Upper lobe of left lung (tissue), 6 donors: ENCODE results near the gene CEP170B. TPM values are rescaled to one million over a fixed set of nuclear protein-coding genes. Genes with fewer than 3 reads are reported as not detected.

Experiments used
- ATAC-seq, 2 donors: fragments of 200-7000 bp; cut with Tn5 transposase; one replicate each; pipeline ENCODE4 v1.9.1; 2022; ENCODE audit warnings: mild to moderate bottlenecking in 2 of 2, moderate library complexity in 2 of 2; ENCODE audit not compliant: low FRiP score in 2 of 2
- DNase-seq, 2 donors: peaks; one replicate each; pipeline ENCODE4 v3.0.0-alpha.2; 2019 to 2020
- H3K27ac ChIP-seq, 4 donors: fragments of 200-600 bp; sonication (generic); one replicate each; pipeline ENCODE4 v1.5.1; 2016 to 2019
- H3K27me3 ChIP-seq, 4 donors: fragments of 200-600 bp; sonication (generic); one replicate each; pipeline ENCODE4 v1.5.1; 2017 to 2019
- H3K36me3 ChIP-seq, 4 donors: fragments of 200-600 bp; sonication (generic); one replicate each; pipeline ENCODE4 v1.5.1; 2016 to 2019
- H3K4me1 ChIP-seq, 4 donors: fragments of 200-600 bp; sonication (generic); one replicate each; pipeline ENCODE4 v1.5.1; 2018 to 2019
- H3K4me3 ChIP-seq, 4 donors: fragments of 200-600 bp; sonication (generic); one replicate each; pipeline ENCODE4 v1.5.1; 2017 to 2019; ENCODE audit warnings: mild to moderate bottlenecking in 2 of 4, moderate library complexity in 1 of 4
- H3K9me3 ChIP-seq, 4 donors: fragments of 200-600 bp; sonication (generic); one replicate each; pipeline ENCODE4 v1.5.1; 2018 to 2019
- EP300 ChIP-seq, 4 donors: sonication (generic); formaldehyde crosslinking; IDR thresholded peaks; one replicate each; pipeline ENCODE4 v1.5.1; 2017; ENCODE audit warnings: antibody characterized with exemption in 4 of 4, control low read depth in 2 of 4
- POLR2A ChIP-seq, 4 donors: fragments of 450-650 bp; IDR thresholded peaks; one replicate each; pipeline ENCODE4 v1.5.1; 2016 to 2017; ENCODE audit warnings: antibody characterized with exemption in 4 of 4, mild to moderate bottlenecking in 2 of 4
- POLR2AphosphoS5 ChIP-seq, 2 donors: sonication (generic); formaldehyde crosslinking; IDR thresholded peaks; one replicate each; pipeline ENCODE4 v1.5.1; 2017; ENCODE audit warnings: antibody characterized with exemption in 2 of 2
- WGBS, 2 donors: methylation state at CpG; one replicate each; pipeline ENCODE4 v1.1.5; 2017 to 2018; 5-methylcytosine and 5-hydroxymethylcytosine counted together
- total RNA-seq, 6 donors: library from RNA; depleted of rRNA in 4 of 6; stranded (reverse); fragments of >200 nt in 4 of 6; gene quantifications; one replicate each; pipeline versions ENCODE4 v1.1.0 to v1.2.1, GENCODE V29; 2016 to 2021
- TF ChIP-seq, protein P1 (sequence below), 6 experiments: fragments of 450-650 bp in 4 of 6; fragments of 200-600 bp in 2 of 6; sonication (generic) in 2 of 6; IDR thresholded peaks; one replicate each; pipeline ENCODE4 v1.5.1; 2016 to 2019; ENCODE audit warnings: antibody characterized with exemption in 6 of 6
- donor health status: DM: no; HTN: no; CAD: no; lungs with moderate emphysema.
- donor health status: DM: no; HTN: yes; CAD: no; lungs with severe emphysema.

Gene CEP170B
- total RNA-seq, 6 donors from 2014 or later = 24.2 to 57.8 (median 35.6) TPM

DNA sequence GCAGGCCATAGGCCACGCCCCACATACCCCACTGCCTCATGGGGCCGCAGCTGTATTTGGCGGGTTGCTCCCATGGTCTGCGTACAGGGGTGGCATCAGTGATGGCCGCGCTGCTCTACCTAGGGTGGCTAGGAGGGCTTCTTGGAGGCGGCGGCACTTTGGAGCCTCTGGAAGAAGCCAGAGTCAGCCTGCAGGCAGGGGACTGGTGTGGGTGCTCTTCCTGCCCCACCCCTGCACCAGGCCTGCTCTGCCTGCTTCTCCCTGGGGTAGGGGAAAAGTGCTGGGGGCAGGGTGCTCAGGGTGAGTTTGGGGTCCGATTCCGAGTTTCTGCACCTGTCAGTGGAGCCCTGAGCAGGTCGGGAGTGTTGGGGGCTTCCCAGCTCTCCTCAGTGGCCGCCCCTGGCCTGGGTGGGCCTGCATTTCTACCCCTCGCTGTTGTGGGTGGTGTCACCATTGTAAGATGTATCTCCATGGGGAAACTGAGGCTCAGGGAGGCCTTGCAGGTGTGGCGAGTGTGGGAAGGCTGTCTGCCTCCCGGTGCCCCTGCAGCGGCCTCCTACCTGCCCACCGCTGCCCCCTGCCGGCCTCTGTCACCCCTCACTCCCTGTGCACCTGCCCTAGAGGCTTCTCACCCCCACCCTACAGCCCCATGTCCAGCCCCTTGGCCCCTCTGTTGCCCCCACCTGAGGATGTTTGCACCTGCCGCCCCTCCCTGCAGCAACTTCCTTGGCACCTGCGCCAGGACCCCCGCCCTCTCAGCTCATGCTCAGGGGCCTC lies 5.5 kb downstream of the CEP170B start:
- Histone ChIP-seq H3K4me1 (peaks cover 11 to 33% (median 20%) of the 10 kb centered on the region in 4 donors), H3K9me3 (no peaks in the 10 kb centered on the region), H3K36me3 (peaks cover 0 to 3% (median 0%) of the 10 kb centered on the region in 4 donors), H3K27ac (no peak overlapping the region), H3K4me3 (no peak overlapping the region), H3K27me3 (no peaks in the 10 kb centered on the region)
- ATAC-seq (no peak), DNase-seq (peak in 1 of 2 donors; percentile 86)
- 81 to 83% methylated on average over 8 to 17 of the region's 21 CpGs for WGBS, 2 donors
- TF ChIP-seq POLR2AphosphoS5 (IDR thresholded peaks at IDR 0.05) = no peak
- TF ChIP-seq POLR2A (IDR thresholded peaks at IDR 0.05) = no peak
- TF ChIP-seq, protein P1, sequence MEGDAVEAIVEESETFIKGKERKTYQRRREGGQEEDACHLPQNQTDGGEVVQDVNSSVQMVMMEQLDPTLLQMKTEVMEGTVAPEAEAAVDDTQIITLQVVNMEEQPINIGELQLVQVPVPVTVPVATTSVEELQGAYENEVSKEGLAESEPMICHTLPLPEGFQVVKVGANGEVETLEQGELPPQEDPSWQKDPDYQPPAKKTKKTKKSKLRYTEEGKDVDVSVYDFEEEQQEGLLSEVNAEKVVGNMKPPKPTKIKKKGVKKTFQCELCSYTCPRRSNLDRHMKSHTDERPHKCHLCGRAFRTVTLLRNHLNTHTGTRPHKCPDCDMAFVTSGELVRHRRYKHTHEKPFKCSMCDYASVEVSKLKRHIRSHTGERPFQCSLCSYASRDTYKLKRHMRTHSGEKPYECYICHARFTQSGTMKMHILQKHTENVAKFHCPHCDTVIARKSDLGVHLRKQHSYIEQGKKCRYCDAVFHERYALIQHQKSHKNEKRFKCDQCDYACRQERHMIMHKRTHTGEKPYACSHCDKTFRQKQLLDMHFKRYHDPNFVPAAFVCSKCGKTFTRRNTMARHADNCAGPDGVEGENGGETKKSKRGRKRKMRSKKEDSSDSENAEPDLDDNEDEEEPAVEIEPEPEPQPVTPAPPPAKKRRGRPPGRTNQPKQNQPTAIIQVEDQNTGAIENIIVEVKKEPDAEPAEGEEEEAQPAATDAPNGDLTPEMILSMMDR (IDR thresholded peaks at IDR 0.05) = peak in 1 of 6 experiments; percentile 23
- no peak for TF ChIP-seq EP300 (IDR thresholded peaks at IDR 0.05)

DNA sequence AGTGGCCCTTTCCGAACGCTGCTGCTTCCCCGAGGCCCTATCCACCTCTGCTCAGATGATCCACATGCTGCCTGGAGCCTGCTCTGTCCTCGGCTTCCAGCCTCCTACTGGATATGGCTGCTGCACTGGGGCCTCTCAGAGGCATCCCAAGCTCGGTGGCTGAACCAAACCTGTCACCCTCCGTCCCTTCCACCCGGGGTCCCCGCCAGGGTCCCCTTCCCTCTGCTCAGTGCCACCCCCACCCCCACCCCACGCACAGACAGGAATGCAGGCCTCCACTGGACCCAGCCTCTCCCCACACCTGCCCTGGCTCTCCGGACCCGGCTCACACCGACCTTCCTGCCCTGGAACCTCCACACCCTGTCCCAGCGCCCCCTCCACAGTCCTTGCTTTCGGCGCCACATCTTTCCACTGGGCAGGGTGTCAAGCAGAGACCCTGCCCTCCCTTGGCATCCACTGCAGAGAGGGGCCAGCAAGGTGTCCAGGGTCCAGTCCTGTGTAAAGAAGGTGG lies 6.1 kb downstream of the CEP170B start:
- Histone ChIP-seq H3K27me3 (no peaks in the 10 kb centered on the region), H3K36me3 (peaks cover 0 to 3% (median 0%) of the 10 kb centered on the region in 4 donors), H3K4me3 (no peak overlapping the region), H3K4me1 (peaks cover 11 to 26% (median 17%) of the 10 kb centered on the region in 4 donors), H3K9me3 (no peaks in the 10 kb centered on the region), H3K27ac (no peak overlapping the region)
- 89 to 91% methylated on average over 12 to 14 of the region's 15 CpGs for WGBS, 2 donors
- TF ChIP-seq, protein P1 (IDR thresholded peaks at IDR 0.05) = no peak
- TF ChIP-seq POLR2AphosphoS5 (IDR thresholded peaks at IDR 0.05) (no peak), EP300 (IDR thresholded peaks at IDR 0.05) (no peak), POLR2A (IDR thresholded peaks at IDR 0.05) (no peak)
- ATAC-seq (no peak), DNase-seq (no peak)

DNA sequence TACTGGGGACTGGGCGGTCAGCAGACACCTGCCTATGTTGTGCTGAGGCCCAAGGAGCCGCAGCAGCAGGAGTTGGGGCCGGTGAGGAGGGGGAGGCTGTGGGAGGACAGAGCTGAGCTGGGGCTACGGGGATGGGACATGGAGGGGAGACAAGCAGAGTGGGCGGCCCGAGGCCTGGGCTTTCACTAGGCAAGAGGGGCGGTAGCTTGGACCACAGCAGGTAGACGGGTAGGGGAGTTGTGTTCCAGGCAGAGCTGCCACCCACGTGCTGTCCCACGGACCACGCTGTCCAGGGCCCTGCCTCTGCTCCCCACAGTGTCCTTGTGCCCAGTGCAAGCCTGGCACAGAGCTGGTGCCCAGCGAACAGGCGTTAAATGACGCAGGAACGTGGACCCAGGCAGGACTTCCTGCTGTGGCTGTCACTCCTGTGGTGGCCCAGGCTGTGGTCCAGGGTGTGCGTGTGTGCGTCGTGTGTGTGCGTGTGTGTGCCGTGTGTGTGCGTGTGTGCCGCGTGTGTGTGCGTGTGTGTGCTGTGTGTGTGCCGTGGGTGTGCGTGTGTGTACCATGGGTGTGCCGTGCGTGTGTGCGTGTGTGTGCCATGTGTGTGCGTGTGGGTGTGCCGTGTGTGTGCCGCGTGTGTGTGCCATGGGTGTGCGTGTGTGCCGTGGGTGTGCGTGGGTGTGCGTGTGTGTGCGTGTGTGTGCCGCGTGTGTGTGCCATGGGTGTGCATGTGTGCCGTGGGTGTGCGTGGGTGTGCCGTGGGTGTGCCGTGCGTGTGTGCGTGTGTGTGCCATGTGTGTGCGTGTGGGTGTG lies 6.8 kb downstream of the CEP170B start:
- Histone ChIP-seq H3K4me3 (no peak overlapping the region), H3K4me1 (peaks cover 5 to 20% (median 11%) of the 10 kb centered on the region in 4 donors), H3K9me3 (no peaks in the 10 kb centered on the region), H3K27ac (no peak overlapping the region), H3K36me3 (peaks cover 0 to 3% (median 0%) of the 10 kb centered on the region in 4 donors), H3K27me3 (no peaks in the 10 kb centered on the region)
- no peak for TF ChIP-seq POLR2AphosphoS5 (IDR thresholded peaks at IDR 0.05)
- no peak for TF ChIP-seq POLR2A (IDR thresholded peaks at IDR 0.05)
- TF ChIP-seq EP300 (IDR thresholded peaks at IDR 0.05) = no peak
- TF ChIP-seq, protein P1 (IDR thresholded peaks at IDR 0.05) = no peak
- DNase-seq (peak in 1 of 2 donors; percentile 70), ATAC-seq (no peak)
- WGBS, 2 donors = 88 to 90% methylated on average over 39 to 47 of the region's 47 CpGs

DNA sequence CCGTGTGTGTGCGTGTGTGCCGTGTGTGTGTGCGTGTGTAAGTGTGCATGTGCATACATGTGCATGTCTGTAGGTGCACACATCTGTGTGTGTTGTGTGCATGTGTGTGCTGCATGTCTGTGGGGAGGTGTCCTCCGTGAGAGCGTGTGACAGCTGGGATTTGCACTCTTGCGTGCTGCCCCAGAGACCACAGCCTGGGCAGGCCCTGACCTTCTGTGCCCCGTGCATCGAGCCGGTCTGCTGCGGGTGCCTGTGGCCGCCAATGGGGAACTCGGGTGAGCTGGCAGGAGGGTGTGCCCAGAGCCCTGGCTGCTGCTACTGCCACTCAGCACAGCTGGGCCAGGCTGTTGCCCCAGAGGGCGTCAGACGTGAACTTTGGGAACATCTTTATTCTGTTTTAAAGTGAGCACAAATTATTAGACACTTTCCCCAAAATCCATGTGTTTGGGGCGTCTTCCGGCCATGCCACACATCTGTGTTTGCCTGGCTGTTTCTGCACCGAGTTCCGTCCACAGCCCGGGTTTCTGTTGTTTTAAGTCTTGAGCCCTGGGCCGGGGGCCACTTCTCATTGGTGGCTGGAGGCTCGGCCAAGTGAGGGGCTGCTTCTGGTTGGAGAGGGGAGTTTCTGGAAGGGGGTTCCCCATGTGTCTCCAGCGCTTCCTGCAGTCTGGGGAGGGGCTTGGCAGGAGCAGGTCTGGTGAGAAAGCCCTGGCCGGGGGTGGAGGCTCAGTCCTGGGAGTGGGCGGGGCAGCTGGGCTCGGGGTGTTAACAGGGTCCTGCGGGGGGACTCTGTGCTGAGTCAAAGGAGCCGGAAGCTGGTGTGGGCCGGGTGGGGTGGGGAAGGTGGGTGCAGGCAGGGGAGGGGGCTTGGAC lies 7.6 kb downstream of the CEP170B start:
- TF ChIP-seq POLR2A (IDR thresholded peaks at IDR 0.05) (no peak), POLR2AphosphoS5 (IDR thresholded peaks at IDR 0.05) (no peak), EP300 (IDR thresholded peaks at IDR 0.05) (no peak)
- TF ChIP-seq, protein P1 (IDR thresholded peaks at IDR 0.05) = no peak
- ATAC-seq (no peak), DNase-seq (peak in 1 of 2 donors; percentile 84)
- Histone ChIP-seq H3K9me3 (no peaks in the 10 kb centered on the region), H3K36me3 (peaks cover 0 to 3% (median 0%) of the 10 kb centered on the region in 4 donors), H3K27me3 (no peaks in the 10 kb centered on the region), H3K4me1 (peaks cover 0 to 11% (median 5%) of the 10 kb centered on the region in 4 donors), H3K4me3 (no peak overlapping the region), H3K27ac (no peak overlapping the region)
- 37 to 45% methylated on average over 15 to 28 of the region's 29 CpGs for WGBS, 2 donors
